Activated CD4-positive, alpha-beta memory T cell treated with anti-CD3 and anti-CD28 coated beads, Interleukin-2, amount 10 ng/mL, durations not matched to agents 7 days and 5 days (primary cell): ENCODE measurements around the gene LPAR1. TPM values are rescaled to one million over a fixed set of nuclear protein-coding genes. Genes with fewer than 3 reads are reported as not detected.

Experiments
- CTCF ChIA-PET: fragments of 350-600 bp; sonication (Branson Sonifier 250); formaldehyde crosslinking; loops from one replicate; lab custom pipeline; 2021; ENCODE audit warnings: antibody characterized with exemption, inconsistent platforms; lab: Charles Lee
- POLR2A ChIA-PET: fragments of 350-600 bp; sonication (Branson Sonifier 250); formaldehyde crosslinking; loops from one replicate; lab custom pipeline; 2021; ENCODE audit warnings: antibody characterized with exemption; lab: Charles Lee
- DNase-seq: peaks from one replicate; pipeline ENCODE4 v3.0.0-alpha.2; 2020
- H3K27ac Mint-ChIP-seq: one replicate; pipeline ENCODE4 v1.8.0; 2021; ENCODE audit warnings: mild to moderate bottlenecking, mixed read lengths
- H3K27me3 Mint-ChIP-seq: one replicate; pipeline ENCODE4 v1.8.0; 2021; ENCODE audit warnings: mixed read lengths
- H3K36me3 Mint-ChIP-seq: one replicate; pipeline ENCODE4 v1.8.0; 2021; ENCODE audit warnings: low read depth, mixed read lengths
- H3K4me1 Mint-ChIP-seq: one replicate; pipeline ENCODE4 v1.8.0; 2021; ENCODE audit warnings: mixed read lengths
- H3K4me3 Mint-ChIP-seq: one replicate; pipeline ENCODE4 v1.8.0; 2021; ENCODE audit warnings: mild to moderate bottlenecking, mixed read lengths
- H3K9me3 Mint-ChIP-seq: one replicate; pipeline ENCODE4 v1.8.0; 2021; ENCODE audit warnings: mixed read lengths
- total RNA-seq, 2 experiments: library from RNA; stranded (reverse); gene quantifications; one replicate each; pipeline ENCODE4 v1.2.3, GENCODE V29; 2021

Gene LPAR1
- total RNA-seq, 2 experiments from 2014 or later, result not detected

DNA sequence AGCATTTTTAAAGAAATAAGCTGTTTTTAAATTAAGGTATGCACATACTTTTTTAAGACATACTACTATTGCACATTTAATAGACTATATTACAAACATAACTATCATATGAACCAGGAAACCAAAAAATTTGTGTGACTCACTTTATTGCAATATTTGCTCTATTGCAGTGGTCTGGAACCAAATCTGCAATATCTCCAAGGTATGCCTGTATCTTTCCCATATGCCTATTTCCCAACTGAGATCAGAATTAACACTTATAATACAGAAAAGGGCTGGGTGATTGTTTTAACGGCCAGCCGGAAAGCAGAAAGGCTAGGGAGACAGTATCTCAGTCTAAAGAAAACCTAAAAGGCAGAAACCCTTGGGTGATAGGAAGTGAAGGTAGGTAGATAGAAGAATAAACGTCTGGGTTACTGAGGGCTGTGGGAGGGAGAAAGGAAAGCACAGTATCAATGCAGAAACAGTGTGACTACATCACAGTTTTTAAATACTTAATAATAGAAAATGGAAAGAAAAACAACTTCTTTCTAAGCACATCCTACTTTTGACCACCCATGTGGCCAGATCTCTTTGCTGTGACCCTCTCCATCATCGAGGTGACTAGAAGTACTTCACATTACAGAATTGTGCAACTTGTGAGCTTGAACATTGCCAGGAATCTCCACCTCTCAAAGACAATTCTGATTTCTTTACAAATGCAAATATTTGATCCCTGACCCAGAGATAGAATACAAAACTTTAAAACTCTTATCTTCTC lies 126.4 kb downstream of the LPAR1 start:
- Mint-ChIP-seq H3K27me3 (no peaks in the 10 kb centered on the region), H3K9me3 (peaks cover 16% of the 10 kb centered on the region), H3K27ac (no peak overlapping the region), H3K36me3 (no peaks in the 10 kb centered on the region), H3K4me1 (no peaks in the 10 kb centered on the region), H3K4me3 (no peak overlapping the region)
- POLR2A ChIA-PET, result no interaction called here
- CTCF ChIA-PET, result no interaction called here
- no peak for DNase-seq

DNA sequence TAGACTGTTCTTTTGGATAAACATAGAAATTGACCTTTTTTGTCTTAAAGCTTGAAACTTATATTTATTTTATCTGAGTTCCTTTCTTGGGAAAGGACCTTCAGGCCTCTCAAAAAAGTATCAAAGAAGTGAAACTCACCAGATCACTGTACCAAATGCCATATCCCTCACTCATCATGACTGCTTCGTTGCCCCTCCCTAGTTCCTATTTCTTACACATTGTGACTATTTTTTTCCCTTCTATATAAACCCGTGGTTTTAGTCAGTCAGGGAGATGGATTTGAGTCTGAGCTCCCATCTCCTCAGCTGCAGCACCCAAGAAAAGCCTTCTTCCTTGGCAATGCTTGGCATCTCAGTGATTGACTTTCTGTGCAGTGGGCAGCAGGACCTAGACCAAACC lies 129.4 kb downstream of the LPAR1 start:
- Mint-ChIP-seq H3K27me3 (no peaks in the 10 kb centered on the region), H3K4me1 (no peaks in the 10 kb centered on the region), H3K9me3 (peaks cover 22% of the 10 kb centered on the region), H3K27ac (no peak overlapping the region), H3K36me3 (no peaks in the 10 kb centered on the region), H3K4me3 (no peak overlapping the region)
- no peak for DNase-seq
- ChIA-PET CTCF (no interaction called here), POLR2A (no interaction called here)

DNA sequence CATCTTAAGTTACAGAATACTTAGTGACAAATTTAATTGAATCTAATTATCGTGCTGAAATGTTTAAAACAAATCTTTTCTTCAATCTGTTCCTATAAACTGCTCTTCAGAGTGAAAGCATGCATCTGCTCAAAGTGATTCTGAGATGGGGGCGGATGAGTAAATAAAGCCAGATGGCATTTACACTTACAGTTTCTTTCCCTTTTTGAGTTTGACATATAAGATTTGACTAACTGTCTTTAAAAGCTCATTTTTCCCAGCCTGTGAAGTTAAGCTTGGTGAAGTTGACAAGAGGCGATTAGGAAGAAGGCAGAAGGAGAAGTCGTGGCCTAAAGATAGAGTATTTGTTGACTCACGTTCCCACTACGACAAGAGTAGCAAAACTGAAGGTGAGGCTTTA lies 137.4 kb downstream of the LPAR1 start:
- no peak for DNase-seq
- H3K4me1 Mint-ChIP-seq, result no peaks in the 10 kb centered on the region
- no peak overlapping the region for H3K27ac Mint-ChIP-seq
- peaks cover 19% of the 10 kb centered on the region for H3K9me3 Mint-ChIP-seq
- H3K36me3 Mint-ChIP-seq, result no peaks in the 10 kb centered on the region
- H3K4me3 Mint-ChIP-seq, result no peak overlapping the region
- ChIA-PET POLR2A (no interaction called here), CTCF (no interaction called here)
- H3K27me3 Mint-ChIP-seq, result no peaks in the 10 kb centered on the region

DNA sequence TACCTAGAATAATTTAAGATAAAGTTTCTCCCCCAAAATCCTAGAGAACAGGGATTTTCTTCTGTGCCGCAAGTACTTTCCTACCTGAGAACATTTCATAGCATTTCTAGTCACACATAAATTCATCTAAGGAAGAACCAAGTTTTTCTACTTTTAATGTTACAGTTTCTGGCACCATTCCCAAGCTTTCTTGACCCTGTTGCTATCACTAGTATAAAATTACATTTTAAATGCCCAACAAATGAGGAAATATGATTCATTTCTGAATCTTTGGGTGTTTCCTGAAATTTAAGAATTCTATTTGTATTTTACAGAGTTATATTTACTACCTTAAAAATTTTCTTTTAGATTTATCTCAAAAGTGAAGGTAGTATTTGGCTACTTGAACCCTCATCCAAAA lies 137.8 kb downstream of the LPAR1 start:
- Mint-ChIP-seq H3K4me3 (no peak overlapping the region), H3K9me3 (peaks cover 19% of the 10 kb centered on the region), H3K4me1 (no peaks in the 10 kb centered on the region), H3K27me3 (no peaks in the 10 kb centered on the region), H3K27ac (no peak overlapping the region), H3K36me3 (no peaks in the 10 kb centered on the region)
- no peak for DNase-seq
- ChIA-PET POLR2A (no interaction called here), CTCF (no interaction called here)

DNA sequence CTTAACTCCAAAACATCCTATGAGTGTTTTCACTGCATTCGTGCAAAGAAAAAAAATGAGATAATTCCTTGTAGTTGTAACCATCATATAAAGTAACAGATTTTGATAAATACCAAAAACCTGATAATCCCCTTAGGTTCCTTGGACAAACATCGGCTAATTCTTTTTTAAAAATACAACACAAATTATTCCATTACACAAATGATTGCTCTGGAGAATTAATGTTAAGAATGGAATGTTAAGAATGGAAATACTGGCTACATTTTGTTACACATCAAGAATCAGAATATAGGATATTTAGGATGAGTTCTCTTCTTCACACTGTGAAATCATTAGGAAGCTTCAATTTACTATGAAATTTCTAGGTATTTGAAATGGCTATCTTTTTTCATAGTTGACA lies 139.4 kb downstream of the LPAR1 start:
- Mint-ChIP-seq H3K36me3 (no peaks in the 10 kb centered on the region), H3K27ac (no peak overlapping the region), H3K27me3 (no peaks in the 10 kb centered on the region), H3K4me3 (no peak overlapping the region), H3K9me3 (peaks cover 14% of the 10 kb centered on the region), H3K4me1 (no peaks in the 10 kb centered on the region)
- CTCF ChIA-PET, result no interaction called here
- no peak for DNase-seq
- POLR2A ChIA-PET, result no interaction called here

DNA sequence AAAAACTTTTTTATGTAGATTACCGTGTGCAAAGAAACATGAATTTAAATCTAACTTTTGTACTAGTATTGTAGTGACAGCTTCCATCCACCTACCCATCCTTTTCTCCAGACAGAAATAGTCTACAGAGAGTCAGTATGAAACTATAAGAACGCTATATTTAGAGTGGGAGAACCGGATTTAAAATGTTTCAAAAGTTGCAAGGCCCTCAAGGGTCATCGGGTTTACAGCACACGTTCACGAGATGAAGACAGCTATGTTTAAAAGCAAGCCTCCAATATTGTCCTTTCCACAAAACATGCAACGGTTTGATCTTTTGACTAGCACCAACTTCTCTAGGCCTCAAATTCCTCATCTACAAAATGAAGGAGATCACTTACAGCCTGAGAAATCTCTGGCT lies 139.9 kb downstream of the LPAR1 start:
- no peaks in the 10 kb centered on the region for H3K36me3 Mint-ChIP-seq
- no peaks in the 10 kb centered on the region for H3K4me1 Mint-ChIP-seq

DNA sequence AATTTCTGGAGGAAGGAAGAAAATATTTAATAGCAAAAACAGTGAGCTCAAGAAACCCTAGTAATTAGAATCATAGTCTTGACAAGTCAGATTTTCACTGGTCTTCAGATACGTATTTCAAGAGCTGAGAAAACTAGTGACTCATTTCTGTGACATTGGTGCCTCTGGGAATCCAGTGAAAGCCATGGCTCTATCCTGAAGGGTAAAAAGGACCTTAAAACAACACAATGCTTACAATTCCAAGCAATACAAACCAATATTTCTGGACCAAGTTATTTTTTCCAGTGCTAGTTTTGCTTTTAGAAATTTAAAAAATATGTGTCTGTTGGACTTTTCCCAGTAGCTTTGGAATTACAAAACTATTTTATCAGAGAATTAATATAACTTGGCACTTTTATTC lies 140.3 kb downstream of the LPAR1 start:
- ChIA-PET CTCF (no interaction called here), POLR2A (no interaction called here)
- DNase-seq, result no peak
- Mint-ChIP-seq H3K36me3 (no peaks in the 10 kb centered on the region), H3K4me3 (no peak overlapping the region), H3K9me3 (peaks cover 13% of the 10 kb centered on the region), H3K4me1 (no peaks in the 10 kb centered on the region), H3K27me3 (no peaks in the 10 kb centered on the region), H3K27ac (no peak overlapping the region)

More for the DNA sequence above, 139.9 kb downstream of the LPAR1 start:
- Mint-ChIP-seq H3K4me3 (no peak overlapping the region), H3K27me3 (no peaks in the 10 kb centered on the region), H3K9me3 (peaks cover 14% of the 10 kb centered on the region), H3K27ac (no peak overlapping the region)
- DNase-seq, result no peak
- ChIA-PET POLR2A (no interaction called here), CTCF (no interaction called here)

DNA sequence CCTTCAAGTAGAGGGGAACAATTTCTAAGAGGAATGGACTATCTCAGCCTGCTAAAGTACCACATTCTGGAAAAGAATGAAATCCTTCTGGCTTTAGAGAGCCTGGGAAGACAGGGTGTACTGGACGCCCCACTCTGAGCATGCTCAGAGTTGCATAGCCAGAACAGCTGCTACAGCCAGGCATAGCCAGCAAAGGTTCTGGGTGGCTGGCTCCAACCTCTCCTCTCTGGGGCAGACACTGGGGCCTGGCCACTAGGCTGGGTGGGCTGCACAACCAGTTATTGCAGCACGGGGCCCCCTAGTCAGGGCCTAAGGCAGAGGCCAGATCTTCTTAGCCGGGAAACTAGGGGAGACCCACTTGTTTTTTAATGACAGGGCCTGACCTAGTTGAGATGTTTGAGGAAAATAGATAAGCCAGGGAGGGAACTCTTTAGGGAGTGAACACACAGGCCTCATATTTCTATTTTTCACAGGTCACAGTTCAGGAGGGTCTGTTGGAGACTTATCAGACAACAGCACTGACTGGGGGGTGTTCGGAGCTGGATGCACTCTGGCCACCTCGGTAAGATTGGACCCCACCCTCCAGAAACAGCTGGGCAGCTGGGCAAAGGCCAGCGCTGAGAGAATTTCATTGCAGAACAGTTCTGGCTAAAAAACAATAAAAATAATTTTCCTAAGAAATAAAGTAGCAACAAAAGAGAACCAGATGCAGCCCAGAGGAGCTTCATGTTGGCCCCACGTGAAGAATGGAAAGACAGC lies 142.9 kb downstream of the LPAR1 start:
- Mint-ChIP-seq H3K27ac (no peak overlapping the region), H3K9me3 (peaks cover 8% of the 10 kb centered on the region), H3K4me3 (no peak overlapping the region), H3K36me3 (no peaks in the 10 kb centered on the region), H3K27me3 (no peaks in the 10 kb centered on the region), H3K4me1 (no peaks in the 10 kb centered on the region)
- DNase-seq, result no peak
- POLR2A ChIA-PET, result no interaction called here
- CTCF ChIA-PET, result no interaction called here

DNA sequence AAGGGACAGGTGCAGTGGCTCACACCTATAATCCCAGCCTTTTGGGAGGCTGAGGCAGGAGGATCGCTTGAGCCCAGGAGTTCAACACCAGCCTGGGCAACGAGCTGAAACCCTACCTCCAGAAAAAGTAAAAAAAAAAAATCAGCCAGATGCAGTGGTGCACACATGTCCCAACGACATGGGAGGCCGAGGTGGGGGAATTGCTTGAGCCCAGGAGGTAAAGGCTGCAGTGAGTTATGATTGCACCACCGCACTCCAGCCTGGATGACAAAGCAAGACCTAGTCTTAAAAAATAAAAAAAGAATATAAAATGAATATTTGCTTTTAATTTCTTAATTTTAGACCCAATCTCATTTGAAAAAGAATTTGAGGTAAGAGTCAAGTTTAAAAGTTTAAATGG lies 143.5 kb downstream of the LPAR1 start:
- Mint-ChIP-seq H3K4me3 (no peak overlapping the region), H3K36me3 (no peaks in the 10 kb centered on the region), H3K9me3 (peaks cover 8% of the 10 kb centered on the region), H3K27ac (no peak overlapping the region), H3K4me1 (no peaks in the 10 kb centered on the region), H3K27me3 (no peaks in the 10 kb centered on the region)
- no peak for DNase-seq
- ChIA-PET POLR2A (no interaction called here), CTCF (no interaction called here)

DNA sequence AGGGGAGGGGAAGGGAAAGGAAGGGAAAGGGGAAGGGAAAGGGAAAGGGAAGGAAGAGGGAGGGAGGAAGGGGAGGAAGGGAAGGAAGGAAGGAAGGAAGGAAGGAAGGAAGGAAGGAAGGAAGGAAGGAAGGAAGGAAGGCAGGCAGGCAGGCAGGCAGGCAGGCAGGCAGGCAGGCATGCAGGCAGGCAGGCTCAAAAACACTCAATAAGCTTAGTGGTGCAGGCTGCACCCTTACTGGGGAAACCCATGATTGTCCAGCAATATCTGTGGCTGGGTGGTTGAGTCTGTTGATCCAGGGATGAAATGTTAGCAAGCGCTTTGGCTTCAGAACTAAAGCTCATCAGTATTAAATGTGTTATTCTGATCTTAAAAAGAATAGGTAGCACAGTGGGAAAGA lies 145.6 kb downstream of the LPAR1 start:
- no peak for DNase-seq
- ChIA-PET CTCF (no interaction called here), POLR2A (no interaction called here)
- Mint-ChIP-seq H3K4me3 (no peak overlapping the region), H3K4me1 (no peaks in the 10 kb centered on the region), H3K36me3 (no peaks in the 10 kb centered on the region), H3K9me3 (peaks cover 9% of the 10 kb centered on the region), H3K27ac (no peak overlapping the region), H3K27me3 (no peaks in the 10 kb centered on the region)

DNA sequence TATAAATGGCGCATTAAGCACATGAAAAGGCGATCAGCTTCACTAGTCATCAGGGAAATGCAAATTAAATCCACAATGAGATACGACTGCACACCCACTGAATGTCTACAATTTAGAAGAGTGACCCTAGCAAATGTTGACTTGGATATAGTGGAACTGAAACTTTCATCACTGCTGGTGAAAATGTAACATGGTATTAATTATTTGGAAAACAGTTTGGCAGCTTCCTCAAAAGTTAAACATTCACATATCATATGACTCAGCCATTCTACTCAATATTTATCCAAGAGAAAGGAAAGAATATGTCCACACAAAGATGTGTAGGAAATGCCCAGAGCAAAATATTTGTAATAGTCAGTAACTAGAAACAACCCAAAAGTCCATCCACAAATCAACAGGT lies 146.5 kb downstream of the LPAR1 start:
- H3K9me3 Mint-ChIP-seq, result peaks cover 2% of the 10 kb centered on the region
- no peaks in the 10 kb centered on the region for H3K27me3 Mint-ChIP-seq
- no peaks in the 10 kb centered on the region for H3K4me1 Mint-ChIP-seq
- no peak for DNase-seq
- no peak overlapping the region for H3K27ac Mint-ChIP-seq
- POLR2A ChIA-PET, result no interaction called here
- H3K36me3 Mint-ChIP-seq, result no peaks in the 10 kb centered on the region
- H3K4me3 Mint-ChIP-seq, result no peak overlapping the region
- CTCF ChIA-PET, result no interaction called here

DNA sequence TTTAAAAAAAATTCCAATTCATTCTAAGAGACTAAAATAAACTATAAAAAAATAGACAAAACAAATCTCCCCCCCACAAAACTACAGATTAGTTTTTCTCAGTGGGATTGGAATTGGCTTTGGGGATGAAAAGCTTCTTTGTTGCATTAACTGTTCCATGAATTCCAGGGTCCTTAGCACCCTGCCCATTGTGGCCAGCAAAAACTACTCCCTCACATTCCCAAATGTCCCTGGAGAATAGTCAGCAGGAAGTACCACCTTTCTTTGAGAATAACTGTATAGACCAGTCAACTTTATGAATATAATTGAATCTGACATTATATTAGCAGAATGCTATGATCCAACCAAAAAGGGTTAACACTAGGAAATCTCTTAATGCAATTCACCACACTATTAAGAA lies 147.9 kb downstream of the LPAR1 start:
- ChIA-PET CTCF (no interaction called here), POLR2A (no interaction called here)
- Mint-ChIP-seq H3K27ac (no peak overlapping the region), H3K4me3 (no peak overlapping the region), H3K27me3 (no peaks in the 10 kb centered on the region), H3K4me1 (no peaks in the 10 kb centered on the region), H3K9me3 (peaks cover 2% of the 10 kb centered on the region), H3K36me3 (no peaks in the 10 kb centered on the region)
- no peak for DNase-seq

DNA sequence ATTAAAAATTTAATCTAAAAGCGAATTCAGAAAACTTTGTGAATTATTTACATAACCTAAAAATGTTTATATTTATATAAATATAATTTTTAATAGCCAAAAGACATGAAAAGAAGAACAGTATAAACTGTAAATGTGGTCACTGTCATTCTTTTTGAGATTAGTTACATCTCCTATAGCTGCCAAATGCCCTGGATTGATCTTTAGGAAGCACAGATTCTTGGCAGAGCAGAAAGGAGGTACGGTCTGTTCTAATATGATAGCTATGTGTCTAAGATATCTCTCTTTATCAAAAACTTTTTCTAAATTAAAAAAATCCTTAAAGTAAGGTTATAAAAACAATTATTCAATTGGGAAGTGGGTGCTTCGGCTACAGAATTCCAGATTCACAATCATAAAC lies 151.0 kb downstream of the LPAR1 start:
- H3K4me1 Mint-ChIP-seq, result no peaks in the 10 kb centered on the region
- H3K36me3 Mint-ChIP-seq, result no peaks in the 10 kb centered on the region
- H3K27me3 Mint-ChIP-seq, result no peaks in the 10 kb centered on the region
- H3K9me3 Mint-ChIP-seq, result peaks cover 2% of the 10 kb centered on the region
- no peak overlapping the region for H3K27ac Mint-ChIP-seq
- no peak for DNase-seq
- H3K4me3 Mint-ChIP-seq, result no peak overlapping the region
- POLR2A ChIA-PET, result no interaction called here
- CTCF ChIA-PET, result no interaction called here

DNA sequence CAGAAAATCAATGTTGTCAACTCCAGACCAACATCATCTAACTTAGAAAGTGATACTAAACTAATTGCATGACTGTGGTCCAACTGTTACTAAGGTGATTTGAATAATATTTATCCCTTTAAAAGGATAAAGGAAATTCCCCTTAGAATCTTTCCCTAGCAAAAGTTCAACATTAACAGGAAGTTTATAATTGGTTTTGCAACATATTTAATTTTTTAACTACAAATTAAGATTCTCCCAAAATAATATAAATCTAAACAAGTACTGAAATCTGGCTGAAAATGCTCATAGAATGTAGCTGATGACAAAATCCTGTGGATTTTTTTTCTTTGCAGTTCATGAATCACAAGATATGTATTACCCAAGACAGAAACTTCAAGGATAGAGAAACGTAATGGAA lies 151.4 kb downstream of the LPAR1 start:
- no peak overlapping the region for H3K27ac Mint-ChIP-seq
- H3K36me3 Mint-ChIP-seq, result no peaks in the 10 kb centered on the region
- POLR2A ChIA-PET, result no interaction called here
- CTCF ChIA-PET, result no interaction called here
- no peaks in the 10 kb centered on the region for H3K27me3 Mint-ChIP-seq
- H3K4me3 Mint-ChIP-seq, result no peak overlapping the region
- peaks cover 2% of the 10 kb centered on the region for H3K9me3 Mint-ChIP-seq
- H3K4me1 Mint-ChIP-seq, result no peaks in the 10 kb centered on the region
- DNase-seq, result no peak
